ENCODE results near the gene KANSL1.

DNA sequence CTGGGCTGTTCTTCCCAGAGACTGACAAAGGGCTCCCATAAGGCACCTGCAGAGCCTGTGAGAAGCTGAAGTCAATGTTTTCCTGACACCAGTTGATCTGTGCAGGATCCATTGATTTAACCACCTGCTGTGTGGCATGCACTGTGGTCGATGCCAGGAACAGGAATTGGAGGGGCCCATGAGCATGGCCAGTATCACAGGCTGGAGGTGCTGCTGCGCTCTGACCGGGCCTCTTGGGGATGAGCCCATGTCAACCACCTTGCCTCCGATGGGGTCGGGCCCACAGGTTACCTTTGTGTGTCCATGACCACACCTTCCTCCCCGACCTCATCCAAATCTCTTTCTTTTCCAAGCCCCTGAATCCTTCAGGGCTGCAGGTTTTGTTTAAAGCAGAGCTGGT is 212.4 kb downstream of the KANSL1 start:
- TF ChIP-seq, protein P1, sequence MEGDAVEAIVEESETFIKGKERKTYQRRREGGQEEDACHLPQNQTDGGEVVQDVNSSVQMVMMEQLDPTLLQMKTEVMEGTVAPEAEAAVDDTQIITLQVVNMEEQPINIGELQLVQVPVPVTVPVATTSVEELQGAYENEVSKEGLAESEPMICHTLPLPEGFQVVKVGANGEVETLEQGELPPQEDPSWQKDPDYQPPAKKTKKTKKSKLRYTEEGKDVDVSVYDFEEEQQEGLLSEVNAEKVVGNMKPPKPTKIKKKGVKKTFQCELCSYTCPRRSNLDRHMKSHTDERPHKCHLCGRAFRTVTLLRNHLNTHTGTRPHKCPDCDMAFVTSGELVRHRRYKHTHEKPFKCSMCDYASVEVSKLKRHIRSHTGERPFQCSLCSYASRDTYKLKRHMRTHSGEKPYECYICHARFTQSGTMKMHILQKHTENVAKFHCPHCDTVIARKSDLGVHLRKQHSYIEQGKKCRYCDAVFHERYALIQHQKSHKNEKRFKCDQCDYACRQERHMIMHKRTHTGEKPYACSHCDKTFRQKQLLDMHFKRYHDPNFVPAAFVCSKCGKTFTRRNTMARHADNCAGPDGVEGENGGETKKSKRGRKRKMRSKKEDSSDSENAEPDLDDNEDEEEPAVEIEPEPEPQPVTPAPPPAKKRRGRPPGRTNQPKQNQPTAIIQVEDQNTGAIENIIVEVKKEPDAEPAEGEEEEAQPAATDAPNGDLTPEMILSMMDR (IDR thresholded peaks at IDR 0.05): no peak
- TF ChIP-seq, protein P2, sequence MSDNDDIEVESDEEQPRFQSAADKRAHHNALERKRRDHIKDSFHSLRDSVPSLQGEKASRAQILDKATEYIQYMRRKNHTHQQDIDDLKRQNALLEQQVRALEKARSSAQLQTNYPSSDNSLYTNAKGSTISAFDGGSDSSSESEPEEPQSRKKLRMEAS (IDR thresholded peaks at IDR 0.05; ENCODE audit: low read depth): no peak
- TF ChIP-seq FOXM1 (IDR thresholded peaks at IDR 0.05; ENCODE audit: low read depth) (no peak), JUND (IDR thresholded peaks at IDR 0.05) (no peak), TEAD4 (IDR thresholded peaks at IDR 0.05; ENCODE audit: borderline replicate concordance, insufficient read depth) (no peak)
